HepG2 (cell line): ENCODE results near the gene ACSL1. TPM values are rescaled to one million over a fixed set of nuclear protein-coding genes. Genes with fewer than 3 reads are reported as not detected.

Experiments used
- ATAC-seq: fragments of 200-7000 bp; cut with Tn5 transposase; 3 replicates; pipeline ENCODE4 v1.9.1; 2020; ENCODE audit warnings: mild to moderate bottlenecking, moderate library complexity
- BruUV-seq: library from RNA; stranded (reverse); fragments of 400-500 nt; replicated peaks from 2 replicates; lab custom pipeline; 2021; lab: Mats Ljungman, UMichigan
- CTCF ChIA-PET: fragments of 300-600 bp; formaldehyde crosslinking; extraction: SDS; loops from one replicate; lab custom pipeline; 2021; ENCODE audit warnings: low total read pairs, inconsistent platforms, low intra/inter-chr PET ratio; lab: Yijun Ruan, JAX
- POLR2A ChIA-PET: fragments of 350-600 bp; sonication (Branson Sonifier 250); formaldehyde crosslinking; loops from one replicate; lab custom pipeline; 2020; ENCODE audit warnings: antibody characterized with exemption, inconsistent platforms; lab: Yijun Ruan, JAX
- DNase-seq: peaks from one replicate; pipeline ENCODE4 v3.0.0-alpha.2; 2015; ENCODE audit warnings: low spot score
- FAIRE-seq: peaks from 3 replicates; lab custom pipeline; 2011; peaks lifted over from hg19 to GRCh38; lab: Jason Lieb, UNC
- H2AFZ ChIP-seq: one replicate; pipeline ENCODE4 v1.6.1; 2011; ENCODE audit warnings: low read length, inconsistent platforms
- H3K27ac ChIP-seq: fragments of 300-600 bp; 3 replicates; pipeline ENCODE4 v1.8.0; 2011; ENCODE audit warnings: mixed run types, mild to moderate bottlenecking, mixed read lengths, low read length, inconsistent platforms; ENCODE audit not compliant: insufficient read depth; ENCODE audit errors: extremely low read length
- H3K27me3 ChIP-seq, 2 experiments: fragments of 200-600 bp in 1 of 2; 2 replicates in 1 of 2; 3 replicates in 1 of 2; pipeline versions ENCODE4 v1.6.0 to v1.8.0; 2011; ENCODE audit warnings: low read length in 2 of 2, mild to moderate bottlenecking in 2 of 2, moderate library complexity in 2 of 2, inconsistent platforms in 1 of 2; ENCODE audit not compliant: insufficient read depth in 2 of 2, control insufficient read depth in 1 of 2
- H3K36me3 ChIP-seq, 2 experiments: fragments of 200-600 bp in 1 of 2; replicated peaks in 1 of 2; 2 replicates in 1 of 2; 3 replicates in 1 of 2; pipeline versions ENCODE4 v1.5.1 to v1.8.0; 2011; ENCODE audit warnings: low read length in 2 of 2, inconsistent platforms in 1 of 2; ENCODE audit not compliant: insufficient read depth in 2 of 2, control insufficient read depth in 1 of 2
- H3K4me1 ChIP-seq: 2 replicates; pipeline ENCODE4 v1.5.1; 2012; ENCODE audit warnings: low read length, inconsistent platforms; ENCODE audit not compliant: insufficient read depth
- H3K4me2 ChIP-seq: 2 replicates; pipeline ENCODE4 v1.6.0; 2011; ENCODE audit warnings: low read depth, low read length, inconsistent platforms
- H3K4me3 ChIP-seq, 3 experiments: fragments of 200-600 bp in 1 of 3; sonication (generic), shearing (Covaris generic) in 1 of 3; replicated peaks in 1 of 3; 2 replicates each; pipeline ENCODE4 v1.5.1; 2011 to 2016; ENCODE audit warnings: low read length in 3 of 3, inconsistent platforms in 2 of 3, low read depth in 2 of 3, mild to moderate bottlenecking in 2 of 3, control low read depth in 1 of 3, mixed read lengths in 1 of 3; ENCODE audit not compliant: insufficient read depth in 1 of 3
- H3K79me2 ChIP-seq: one replicate; pipeline ENCODE4 v1.6.1; 2011; ENCODE audit warnings: low read length, inconsistent platforms; ENCODE audit not compliant: insufficient read depth
- H3K9ac ChIP-seq: 2 replicates; pipeline ENCODE4 v1.6.0; 2011; ENCODE audit warnings: mild to moderate bottlenecking, low read depth, low read length, inconsistent platforms; ENCODE audit not compliant: insufficient read depth
- H3K9me3 ChIP-seq: 2 replicates; pipeline ENCODE4 v1.5.1; 2012; ENCODE audit warnings: mild to moderate bottlenecking, low read length
- H4K20me1 ChIP-seq: 2 replicates; pipeline ENCODE4 v1.6.0; 2011; ENCODE audit warnings: inconsistent platforms, mild to moderate bottlenecking, low read length, moderate library complexity; ENCODE audit not compliant: insufficient read depth
- KDM6A ChIP-seq: IDR thresholded peaks from 2 replicates; pipeline ENCODE4 v1.6.1; 2016; ENCODE audit warnings: low read depth
- MXD3 ChIP-seq: IDR thresholded peaks from 2 replicates; pipeline ENCODE4 v1.6.1; 2016; ENCODE audit warnings: mild to moderate bottlenecking, missing biosample characterization, missing genetic modification reagents
- NFE2L2 ChIP-seq: fragments of 150-350 bp; IDR thresholded peaks from 2 replicates; pipeline ENCODE4 v1.6.1; 2014; ENCODE audit warnings: low read length
- PCBP2 ChIP-seq: fragments of 200-400 bp; formaldehyde crosslinking; optimal IDR thresholded peaks from 2 replicates; pipeline ENCODE3; 2018; ENCODE audit warnings: low read length, low read depth; ENCODE audit not compliant: poor library complexity, severe bottlenecking
- PRDM10 ChIP-seq: sonication (generic); formaldehyde crosslinking; IDR thresholded peaks from 2 replicates; pipeline ENCODE4 v1.4.0; 2020; ENCODE audit warnings: low read depth, missing genetic modification reagents
- SAFB2 ChIP-seq: sonication (generic); formaldehyde crosslinking; IDR thresholded peaks from 2 replicates; pipeline ENCODE4 v1.5.1; 2020; ENCODE audit warnings: missing genetic modification reagents, low read depth, mild to moderate bottlenecking, borderline replicate concordance
- ZFAT ChIP-seq: sonication (generic); formaldehyde crosslinking; conservative IDR thresholded peaks from 2 replicates; pipeline ENCODE4 v1.8.1; 2023; ENCODE audit warnings: missing genetic modification reagents, inconsistent platforms
- ZNF101 ChIP-seq: sonication (generic); formaldehyde crosslinking; IDR thresholded peaks from 2 replicates; pipeline ENCODE4 v1.4.0; 2020; ENCODE audit warnings: mild to moderate bottlenecking, low read depth, missing genetic modification reagents, borderline replicate concordance
- ZNF24 ChIP-seq: fragments of 450-650 bp; IDR thresholded peaks from 2 replicates; pipeline ENCODE4 v1.6.1; 2017; ENCODE audit warnings: antibody characterized with exemption, mild to moderate bottlenecking
- ZNF296 ChIP-seq: sonication (generic); formaldehyde crosslinking; conservative IDR thresholded peaks from 2 replicates; pipeline ENCODE4 v1.5.0; 2020; ENCODE audit warnings: mild to moderate bottlenecking, missing genetic modification reagents
- ZNF432 ChIP-seq: sonication (generic); formaldehyde crosslinking; IDR thresholded peaks from 2 replicates; pipeline ENCODE4 v1.5.0; 2020; ENCODE audit warnings: missing genetic modification reagents, mild to moderate bottlenecking, borderline replicate concordance
- ZSCAN31 ChIP-seq: sonication (generic); formaldehyde crosslinking; IDR thresholded peaks from 2 replicates; pipeline ENCODE4 v1.5.0; 2020; ENCODE audit warnings: low read depth, mild to moderate bottlenecking, missing genetic modification reagents
- WGBS: methylation state at CpG from one replicate; pipeline ENCODE4 v1.1.6; 2017; ENCODE audit warnings: low lambda C conversion rate; 5-methylcytosine and 5-hydroxymethylcytosine counted together
- in situ Hi-C: cut with HindIII; loops from 2 replicates; pipeline ENCODE4 v1.10.0; 2017; ENCODE audit warnings: low pct_unique_long_range_greater_than_20kb; ENCODE audit not compliant: extremely low pct_ligation_motif_present
- intact Hi-C: fragments of 100-400 bp; cut with micrococcal nuclease; formaldehyde crosslinking; loops from one replicate; pipeline ENCODE4 v1.10.0; 2022; ENCODE audit not compliant: unreplicated experiment
- polyA plus RNA-seq, 8 experiments: library from polyadenylated mRNA; depleted of rRNA in 3 of 8; stranded (reverse) in 7 of 8; unstranded in 1 of 8; fragments of >200 nt; fragmentation: Illumina TruSeq in 4 of 8; extraction: Trizol in 4 of 8; gene quantifications; 2 replicates each; pipeline versions ENCODE4 v1.2.1 to v1.2.3, GENCODE V29; 2011 to 2016; ENCODE audit warnings: low read depth in 4 of 8, missing spikeins in 1 of 8, mixed read lengths in 1 of 8; ENCODE audit not compliant: insufficient read depth in 1 of 8
- total RNA-seq, 5 experiments: library from RNA; depleted of rRNA; stranded (reverse); fragments of >200 nt; fragmentation: Illumina TruSeq; extraction: Trizol; gene quantifications; 2 replicates each; pipeline ENCODE4 v1.2.3, GENCODE V29; 2016; ENCODE audit warnings: low read depth in 1 of 5
- TF ChIP-seq, protein P1 (sequence below): sonication (generic); formaldehyde crosslinking; IDR thresholded peaks from 2 replicates; pipeline ENCODE4 v1.4.0; 2020; ENCODE audit warnings: missing genetic modification reagents
- TF ChIP-seq, protein P2 (sequence below): sonication (generic); formaldehyde crosslinking; IDR thresholded peaks from 2 replicates; pipeline ENCODE4 v1.8.1; 2023; ENCODE audit warnings: mild to moderate bottlenecking, missing genetic modification reagents

The ACSL1 gene
- total and polyA plus RNA-seq, 2 of the 13 experiments (the other 11 are each of a cell fraction or from before 2014, with no cell fraction given): 10.0 to 29.8 TPM

DNA sequence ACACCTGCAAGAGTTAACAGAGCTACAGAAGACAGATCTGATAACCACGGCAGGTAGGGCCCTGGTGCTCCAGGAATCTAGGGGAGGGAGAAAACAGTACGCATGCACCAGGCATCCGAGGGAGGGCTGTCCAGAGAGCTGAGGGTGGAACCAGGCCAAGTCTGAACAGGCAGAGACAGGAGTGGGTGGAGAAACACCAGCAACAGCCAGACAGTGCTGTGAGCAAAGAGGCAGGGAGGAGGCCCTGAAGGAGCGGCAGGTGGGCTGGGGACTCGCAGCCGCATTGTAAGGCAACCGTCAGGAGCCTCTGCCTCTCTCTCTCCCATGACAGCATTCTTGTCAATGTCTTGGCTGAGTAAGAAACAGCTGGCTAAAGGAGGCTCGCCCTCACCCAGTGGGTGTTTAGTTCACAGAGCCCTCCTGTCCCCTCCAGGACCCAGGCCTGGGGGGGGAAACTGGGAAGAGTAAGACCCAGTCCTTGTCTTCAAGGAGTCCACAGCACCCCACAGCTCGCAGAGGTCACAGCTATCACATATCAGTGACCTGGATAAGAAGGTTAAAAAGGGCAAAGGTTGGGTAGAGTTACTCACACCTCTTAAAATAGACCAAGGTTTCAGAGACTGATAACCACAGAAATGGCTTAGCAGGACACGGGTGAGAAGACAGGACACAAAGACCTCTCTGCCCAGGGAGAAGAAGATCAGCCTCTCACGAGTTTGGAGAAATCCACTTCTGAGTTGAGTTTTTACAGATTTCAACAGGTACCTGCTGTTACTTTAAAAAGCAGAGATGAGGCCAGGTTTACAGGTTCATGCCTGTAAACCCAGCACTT lies 10.5 kb downstream of the ACSL1 start (continued):
- TF ChIP-seq PRDM10 (CRISPR knock-in tag): no peak
- TF ChIP-seq, all 625 proteins: peak for 43

GRCh38 chr4:184814686-184815045 lies 11.1 kb downstream of the ACSL1 start:
- ChIA-PET CTCF (no interaction called here), POLR2A (interaction anchor here (0.9 to 2.9 kb wide), 7 partner anchors 8 to 88 kb away, joined by 3 to 12 read pairs (median 5); partner anchors contain the start of genes ACSL1 and CENPU)
- H2AFZ ChIP-seq: no peak overlapping the region
- intact Hi-C loops (loop anchor here (5.0 kb wide), 1 partner anchor 67 kb away; no protein-coding TSS in a partner anchor), in situ Hi-C loops (no loop called here)
- FAIRE-seq (no peak), ATAC-seq (no peak), DNase-seq (no peak)
- BruUV-seq: no TSS peak
- peak overlapping the region in 2 of 3 experiments; percentile 41 to 43; a peak in 3 of 6 replicates for H3K4me3 ChIP-seq
- H3K27ac ChIP-seq: no peak overlapping the region
- no peaks in the 10 kb centered on the region for H3K27me3 ChIP-seq
- peaks cover 6% of the 10 kb centered on the region for H3K79me2 ChIP-seq
- no peaks in the 10 kb centered on the region for H3K9me3 ChIP-seq
- H3K9ac ChIP-seq: no peak overlapping the region
- 32% methylated on average over 5 of the region's 5 CpGs for WGBS
- H3K36me3 ChIP-seq: no peaks in the 10 kb centered on the region
- peaks cover 78% of the 10 kb centered on the region for H3K4me1 ChIP-seq
- 0 out of 2 replicates have a peak, but pooled peaks cover 1% of the 10 kb centered on the region for H4K20me1 ChIP-seq
- H3K4me2 ChIP-seq: peak overlapping the region; percentile 68
- TF ChIP-seq, protein P1, sequence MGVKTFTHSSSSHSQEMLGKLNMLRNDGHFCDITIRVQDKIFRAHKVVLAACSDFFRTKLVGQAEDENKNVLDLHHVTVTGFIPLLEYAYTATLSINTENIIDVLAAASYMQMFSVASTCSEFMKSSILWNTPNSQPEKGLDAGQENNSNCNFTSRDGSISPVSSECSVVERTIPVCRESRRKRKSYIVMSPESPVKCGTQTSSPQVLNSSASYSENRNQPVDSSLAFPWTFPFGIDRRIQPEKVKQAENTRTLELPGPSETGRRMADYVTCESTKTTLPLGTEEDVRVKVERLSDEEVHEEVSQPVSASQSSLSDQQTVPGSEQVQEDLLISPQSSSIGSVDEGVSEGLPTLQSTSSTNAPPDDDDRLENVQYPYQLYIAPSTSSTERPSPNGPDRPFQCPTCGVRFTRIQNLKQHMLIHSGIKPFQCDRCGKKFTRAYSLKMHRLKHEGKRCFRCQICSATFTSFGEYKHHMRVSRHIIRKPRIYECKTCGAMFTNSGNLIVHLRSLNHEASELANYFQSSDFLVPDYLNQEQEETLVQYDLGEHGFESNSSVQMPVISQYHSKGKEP: no peak
- TF ChIP-seq, protein P2, sequence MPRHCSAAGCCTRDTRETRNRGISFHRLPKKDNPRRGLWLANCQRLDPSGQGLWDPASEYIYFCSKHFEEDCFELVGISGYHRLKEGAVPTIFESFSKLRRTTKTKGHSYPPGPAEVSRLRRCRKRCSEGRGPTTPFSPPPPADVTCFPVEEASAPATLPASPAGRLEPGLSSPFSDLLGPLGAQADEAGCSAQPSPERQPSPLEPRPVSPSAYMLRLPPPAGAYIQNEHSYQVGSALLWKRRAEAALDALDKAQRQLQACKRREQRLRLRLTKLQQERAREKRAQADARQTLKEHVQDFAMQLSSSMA (CRISPR knock-in tag): no peak
- TF ChIP-seq PCBP2: no peak
- TF ChIP-seq ZNF24: no peak
- TF ChIP-seq SAFB2 (CRISPR knock-in tag): no peak
- TF ChIP-seq ZNF296 (CRISPR knock-in tag): no peak
- TF ChIP-seq ZNF101 (CRISPR knock-in tag): no peak
- TF ChIP-seq NFE2L2: no peak
- no peak for TF ChIP-seq ZSCAN31 (CRISPR knock-in tag)
- no peak for TF ChIP-seq ZFAT (CRISPR knock-in tag)
- no peak for TF ChIP-seq MXD3 (CRISPR knock-in tag)
- no peak for TF ChIP-seq KDM6A
- no peak for TF ChIP-seq ZNF432
